Prostate gland (tissue), 2 donors: Measurements from ENCODE around the gene SH3TC1. TPM values are rescaled to one million over a fixed set of nuclear protein-coding genes. Genes with fewer than 3 reads are reported as not detected.
A peak's percentile ranks its signal among the peaks of the same experiment; 100 is the strongest.

Source experiments
- DNase-seq: peaks from one replicate; pipeline ENCODE4 v3.0.0-alpha.2; 2019; ENCODE audit warnings: low spot score
- H3K27ac ChIP-seq, 2 donors: fragments of 200-600 bp; sonication (generic); 2 replicates each; pipeline ENCODE4 v1.5.1; 2017 to 2019
- H3K27me3 ChIP-seq: fragments of 200-600 bp; sonication (generic); replicated peaks from 2 replicates; pipeline ENCODE4 v1.5.1; 2019; ENCODE audit not compliant: insufficient read depth
- H3K36me3 ChIP-seq, 2 donors: fragments of 200-600 bp; sonication (generic); 1 replicate in 1 of 2; 2 replicates in 1 of 2; pipeline versions ENCODE4 v1.5.1 to v1.8.1; 2017 to 2019
- H3K4me1 ChIP-seq: fragments of 200-600 bp; sonication (generic); replicated peaks from 2 replicates; pipeline ENCODE4 v1.5.1; 2019
- H3K4me3 ChIP-seq, 2 donors: fragments of 200-600 bp; sonication (generic); 2 replicates each; pipeline ENCODE4 v1.5.1; 2017 to 2019
- H3K9me3 ChIP-seq: fragments of 200-600 bp; sonication (generic); 2 replicates; pipeline ENCODE4 v1.5.1; 2017
- CTCF ChIP-seq, 4 experiments: fragments of 200-600 bp in 2 of 4; fragments of 450-650 bp in 2 of 4; sonication (generic) in 2 of 4; IDR thresholded peaks; 1 replicate in 3 of 4; 2 replicates in 1 of 4; pipeline ENCODE4 v1.5.1; 2016 to 2019; ENCODE audit warnings: antibody characterized with exemption in 4 of 4, mild to moderate bottlenecking in 2 of 4, moderate library complexity in 2 of 4
- POLR2A ChIP-seq: fragments of 450-650 bp; IDR thresholded peaks from one replicate; pipeline ENCODE4 v1.6.1; 2016; ENCODE audit warnings: antibody characterized with exemption, mild to moderate bottlenecking
- POLR2AphosphoS5 ChIP-seq: sonication (generic); formaldehyde crosslinking; IDR thresholded peaks from one replicate; pipeline ENCODE4 v1.6.1; 2017; ENCODE audit warnings: antibody characterized with exemption
- WGBS: methylation state at CpG from one replicate; pipeline ENCODE4 v1.1.5; 2018; 5-methylcytosine and 5-hydroxymethylcytosine counted together
- intact Hi-C: fragments of 100-400 bp; cut with DNase I; formaldehyde crosslinking; loops from one replicate; pipeline ENCODE4 v1.14.2; 2022
- total RNA-seq, 2 donors: library from RNA; depleted of rRNA; stranded (reverse); fragments of >200 nt; gene quantifications; one replicate each; pipeline ENCODE4 v1.1.0, GENCODE V29; 2016

SH3TC1 gene
- total RNA-seq, 2 donors from 2014 or later = 22.4 to 37.5 TPM

DNA sequence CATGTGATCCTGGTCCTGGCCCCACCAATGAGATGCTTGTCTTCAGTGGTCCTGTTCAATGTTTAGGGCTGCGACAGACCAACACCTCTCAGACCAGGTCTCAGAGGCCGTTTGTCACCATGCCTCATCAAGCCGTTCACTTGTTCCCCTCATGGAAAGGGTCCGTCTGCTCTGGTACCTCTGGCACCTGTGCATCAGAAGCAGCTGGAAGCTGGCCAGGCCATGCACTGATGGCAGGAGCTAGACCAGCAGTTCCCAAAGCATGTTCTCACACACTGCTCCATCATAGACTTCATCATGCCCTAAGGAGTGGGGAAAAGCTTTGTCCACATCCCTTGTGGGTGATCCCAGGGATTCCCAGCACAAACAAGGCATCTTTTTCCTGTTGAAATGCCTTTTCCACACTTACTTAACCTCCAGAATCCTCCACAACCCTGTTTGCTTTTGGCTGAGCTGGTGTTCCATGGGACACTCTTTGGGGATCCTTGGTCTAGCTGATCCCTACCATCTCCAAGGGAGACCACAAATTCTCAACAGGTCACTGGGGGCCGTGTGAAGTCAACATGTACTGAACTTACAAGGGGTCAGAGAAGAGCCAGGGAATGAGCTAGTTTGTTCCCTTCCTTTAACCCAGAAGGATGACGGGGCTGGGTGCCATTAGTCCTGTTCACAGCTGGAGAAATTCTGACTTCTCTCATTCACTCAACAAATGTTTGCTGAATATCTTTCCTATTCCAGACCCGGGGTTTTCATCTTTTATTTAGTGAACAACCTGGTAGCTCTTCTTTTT is 21.8 kb downstream of the SH3TC1 start:
- Histone ChIP-seq H3K4me3 (no peak overlapping the region), H3K27me3 (no peaks in the 10 kb centered on the region), H3K4me1 (no peaks in the 10 kb centered on the region), H3K9me3 (no peaks in the 10 kb centered on the region), H3K36me3 (no peaks in the 10 kb centered on the region), H3K27ac (peak overlapping the region; percentile 30 to 43)
- TF ChIP-seq POLR2AphosphoS5 (no peak), CTCF (IDR thresholded peaks at IDR 0.05) (no peak), POLR2A (no peak)
- 84% methylated on average over 7 of the region's 7 CpGs for WGBS
- intact Hi-C loops = no loop called here
- DNase-seq = no peak

DNA sequence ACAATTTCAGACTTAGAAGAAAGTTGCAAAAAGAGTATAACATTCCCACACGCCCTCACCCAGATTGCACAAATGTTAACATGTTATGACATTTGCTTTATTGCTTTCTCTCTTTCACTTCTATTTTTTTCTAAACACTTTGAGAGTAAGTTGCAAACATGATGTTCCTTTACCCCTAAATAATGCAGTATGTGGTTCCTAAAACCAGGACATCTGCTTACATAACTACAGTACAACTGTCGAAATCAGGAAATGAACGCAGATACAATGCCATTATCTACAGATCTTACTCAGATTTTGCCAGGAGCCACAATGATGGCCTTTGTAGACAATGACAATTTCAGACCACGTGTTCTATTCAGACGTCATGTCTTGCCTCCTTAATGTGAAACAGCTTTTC is 22.4 kb downstream of the SH3TC1 start:
- 22% methylated on average over 5 of the region's 5 CpGs for WGBS
- Histone ChIP-seq H3K4me1 (peaks cover 3% of the 10 kb centered on the region), H3K27me3 (no peaks in the 10 kb centered on the region), H3K9me3 (no peaks in the 10 kb centered on the region), H3K27ac (peak overlapping the region; percentile 30 to 44), H3K36me3 (no peaks in the 10 kb centered on the region), H3K4me3 (no peak overlapping the region)
- DNase-seq = no peak
- no peak for TF ChIP-seq CTCF (IDR thresholded peaks at IDR 0.05)
- TF ChIP-seq POLR2A = no peak
- TF ChIP-seq POLR2AphosphoS5 = peak; percentile 55
- intact Hi-C loops = no loop called here

- Histone ChIP-seq H3K36me3 (no peaks in the 10 kb centered on the region), H3K27me3 (no peaks in the 10 kb centered on the region), H3K4me3 (no peak overlapping the region), H3K4me1 (peaks cover 3% of the 10 kb centered on the region), H3K27ac (peak overlapping the region; percentile 31 to 44), H3K9me3 (no peaks in the 10 kb centered on the region)
- DNase-seq = no peak
- intact Hi-C loops = no loop called here
- TF ChIP-seq POLR2AphosphoS5 = no peak
- no peak for TF ChIP-seq POLR2A
- TF ChIP-seq CTCF (IDR thresholded peaks at IDR 0.05) = no peak
These were observed 22.9 kb downstream of the SH3TC1 start for GRCh38 chr4:8221985-8222384.

DNA sequence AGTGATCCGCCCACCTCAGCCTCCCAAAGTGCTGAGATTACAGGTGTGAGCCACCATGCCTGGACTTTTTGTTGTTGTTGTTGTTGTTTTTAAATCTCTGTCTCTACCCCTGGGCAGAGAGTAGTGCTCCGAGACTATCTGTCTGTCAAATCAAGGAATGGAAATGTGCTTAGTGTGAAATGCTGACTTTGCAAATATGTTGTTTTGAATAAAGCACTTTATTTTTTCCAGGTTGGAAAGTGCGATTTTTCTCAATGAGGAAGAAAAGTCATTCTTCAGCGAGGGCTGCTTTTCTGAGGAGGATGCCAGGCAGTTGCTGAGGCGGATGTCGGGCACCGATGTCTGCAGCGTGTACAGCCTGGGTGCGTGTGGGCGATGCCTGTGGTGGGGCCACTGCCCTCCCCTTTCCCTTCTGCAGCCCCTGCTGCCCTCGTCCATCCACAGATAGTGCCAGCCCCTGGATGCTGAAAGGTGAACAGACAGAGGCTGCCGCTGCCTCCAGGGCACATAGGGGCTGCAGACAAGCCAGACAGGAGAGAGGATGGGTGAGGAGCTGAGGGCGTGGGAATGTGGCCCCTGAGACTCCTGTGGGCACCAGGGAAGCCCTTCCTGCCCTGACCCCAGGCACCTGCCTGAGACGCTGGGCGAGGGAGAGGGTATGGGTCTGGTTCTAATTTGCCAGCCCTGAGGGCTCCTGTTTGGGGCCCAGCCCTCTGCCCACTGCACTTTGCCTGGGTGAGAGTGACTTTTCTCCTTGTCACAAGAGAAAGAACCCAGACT is 23.7 kb downstream of the SH3TC1 start:
- no peak for DNase-seq
- intact Hi-C loops = no loop called here
- Histone ChIP-seq H3K36me3 (no peaks in the 10 kb centered on the region), H3K4me3 (no peak overlapping the region), H3K27me3 (no peaks in the 10 kb centered on the region), H3K4me1 (peaks cover 3% of the 10 kb centered on the region), H3K27ac (no peak overlapping the region), H3K9me3 (no peaks in the 10 kb centered on the region)
- WGBS = 96% methylated on average over 15 of the region's 15 CpGs
- TF ChIP-seq CTCF (IDR thresholded peaks at IDR 0.05) (no peak), POLR2AphosphoS5 (no peak), POLR2A (no peak)
